ENCODE data around the gene TPSG1. TPM values are rescaled to one million over a fixed set of nuclear protein-coding genes. Genes with fewer than 3 reads are reported as not detected.

TPSG1 gene
- total and polyA plus RNA-seq, 2 experiments from 2014 or later, result 0.81 TPM; not detected in 1

DNA sequence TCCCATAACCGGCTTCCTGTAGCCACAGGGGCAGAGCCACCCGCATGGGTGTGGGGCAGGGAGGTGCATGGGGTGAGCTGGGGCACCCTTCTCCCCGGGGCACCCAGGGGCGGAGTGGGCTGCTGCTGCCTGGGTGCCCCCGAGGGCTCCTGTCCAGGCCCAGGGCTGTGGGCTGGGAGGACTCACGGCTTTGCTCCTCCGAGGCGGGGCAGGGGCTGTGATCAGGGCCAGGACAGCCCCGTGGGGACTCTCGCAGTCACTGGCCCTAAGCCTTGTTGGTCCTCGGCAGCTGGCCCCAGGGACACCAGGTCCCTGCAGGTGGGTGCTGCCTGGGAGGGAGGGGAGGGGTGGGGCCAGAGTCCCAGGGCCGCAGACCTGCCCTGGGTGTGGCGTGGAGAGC, 52.4 kb downstream of the TPSG1 start:
- Histone ChIP-seq H3K4me2 (no peak overlapping the region), H3K27ac (ENCODE audit: low read depth) (no peak overlapping the region), H3K4me3 (no peak overlapping the region), H3K79me2 (replicated peaks; ENCODE audit: insufficient read depth) (peaks cover 4% of the 10 kb centered on the region), H4K20me1 (replicated peaks; ENCODE audit: insufficient read depth) (0 out of 2 replicates have a peak, but pooled peaks cover 6% of the 10 kb centered on the region), H3K36me3 (ENCODE audit: insufficient read depth) (no peaks in the 10 kb centered on the region), H3F3A (replicated peaks; ENCODE audit: low read depth) (no peaks in the 10 kb centered on the region), H2AFZ (no peak overlapping the region), H3K9me2 (ENCODE audit: insufficient read depth) (no peaks in the 10 kb centered on the region), H3K4me1 (ENCODE audit: insufficient read depth) (no peaks in the 10 kb centered on the region), H3K27me3 (ENCODE audit: insufficient read depth) (no peaks in the 10 kb centered on the region)
- ATAC-seq (no peak), DNase-seq (ENCODE audit: low spot score) (no peak)
- H3K27ac Mint-ChIP-seq, result no peak overlapping the region; the same call in 1 of the 2 replicates
- no peaks in the 10 kb centered on the region for H3K36me3 Mint-ChIP-seq (ENCODE audit: low read depth)
- no peaks in the 10 kb centered on the region for H3K4me1 Mint-ChIP-seq
- TF ChIP-seq ZNF114 (CRISPR knock-in tag; IDR thresholded peaks at IDR 0.05), result no peak
- TF ChIP-seq NANOG (IDR thresholded peaks at IDR 0.05; ENCODE audit: borderline replicate concordance), result no peak
- TF ChIP-seq EZH2 (IDR thresholded peaks at IDR 0.05; ENCODE audit: low read depth, unreplicated experiment), result no peak
- TF ChIP-seq, protein P1, sequence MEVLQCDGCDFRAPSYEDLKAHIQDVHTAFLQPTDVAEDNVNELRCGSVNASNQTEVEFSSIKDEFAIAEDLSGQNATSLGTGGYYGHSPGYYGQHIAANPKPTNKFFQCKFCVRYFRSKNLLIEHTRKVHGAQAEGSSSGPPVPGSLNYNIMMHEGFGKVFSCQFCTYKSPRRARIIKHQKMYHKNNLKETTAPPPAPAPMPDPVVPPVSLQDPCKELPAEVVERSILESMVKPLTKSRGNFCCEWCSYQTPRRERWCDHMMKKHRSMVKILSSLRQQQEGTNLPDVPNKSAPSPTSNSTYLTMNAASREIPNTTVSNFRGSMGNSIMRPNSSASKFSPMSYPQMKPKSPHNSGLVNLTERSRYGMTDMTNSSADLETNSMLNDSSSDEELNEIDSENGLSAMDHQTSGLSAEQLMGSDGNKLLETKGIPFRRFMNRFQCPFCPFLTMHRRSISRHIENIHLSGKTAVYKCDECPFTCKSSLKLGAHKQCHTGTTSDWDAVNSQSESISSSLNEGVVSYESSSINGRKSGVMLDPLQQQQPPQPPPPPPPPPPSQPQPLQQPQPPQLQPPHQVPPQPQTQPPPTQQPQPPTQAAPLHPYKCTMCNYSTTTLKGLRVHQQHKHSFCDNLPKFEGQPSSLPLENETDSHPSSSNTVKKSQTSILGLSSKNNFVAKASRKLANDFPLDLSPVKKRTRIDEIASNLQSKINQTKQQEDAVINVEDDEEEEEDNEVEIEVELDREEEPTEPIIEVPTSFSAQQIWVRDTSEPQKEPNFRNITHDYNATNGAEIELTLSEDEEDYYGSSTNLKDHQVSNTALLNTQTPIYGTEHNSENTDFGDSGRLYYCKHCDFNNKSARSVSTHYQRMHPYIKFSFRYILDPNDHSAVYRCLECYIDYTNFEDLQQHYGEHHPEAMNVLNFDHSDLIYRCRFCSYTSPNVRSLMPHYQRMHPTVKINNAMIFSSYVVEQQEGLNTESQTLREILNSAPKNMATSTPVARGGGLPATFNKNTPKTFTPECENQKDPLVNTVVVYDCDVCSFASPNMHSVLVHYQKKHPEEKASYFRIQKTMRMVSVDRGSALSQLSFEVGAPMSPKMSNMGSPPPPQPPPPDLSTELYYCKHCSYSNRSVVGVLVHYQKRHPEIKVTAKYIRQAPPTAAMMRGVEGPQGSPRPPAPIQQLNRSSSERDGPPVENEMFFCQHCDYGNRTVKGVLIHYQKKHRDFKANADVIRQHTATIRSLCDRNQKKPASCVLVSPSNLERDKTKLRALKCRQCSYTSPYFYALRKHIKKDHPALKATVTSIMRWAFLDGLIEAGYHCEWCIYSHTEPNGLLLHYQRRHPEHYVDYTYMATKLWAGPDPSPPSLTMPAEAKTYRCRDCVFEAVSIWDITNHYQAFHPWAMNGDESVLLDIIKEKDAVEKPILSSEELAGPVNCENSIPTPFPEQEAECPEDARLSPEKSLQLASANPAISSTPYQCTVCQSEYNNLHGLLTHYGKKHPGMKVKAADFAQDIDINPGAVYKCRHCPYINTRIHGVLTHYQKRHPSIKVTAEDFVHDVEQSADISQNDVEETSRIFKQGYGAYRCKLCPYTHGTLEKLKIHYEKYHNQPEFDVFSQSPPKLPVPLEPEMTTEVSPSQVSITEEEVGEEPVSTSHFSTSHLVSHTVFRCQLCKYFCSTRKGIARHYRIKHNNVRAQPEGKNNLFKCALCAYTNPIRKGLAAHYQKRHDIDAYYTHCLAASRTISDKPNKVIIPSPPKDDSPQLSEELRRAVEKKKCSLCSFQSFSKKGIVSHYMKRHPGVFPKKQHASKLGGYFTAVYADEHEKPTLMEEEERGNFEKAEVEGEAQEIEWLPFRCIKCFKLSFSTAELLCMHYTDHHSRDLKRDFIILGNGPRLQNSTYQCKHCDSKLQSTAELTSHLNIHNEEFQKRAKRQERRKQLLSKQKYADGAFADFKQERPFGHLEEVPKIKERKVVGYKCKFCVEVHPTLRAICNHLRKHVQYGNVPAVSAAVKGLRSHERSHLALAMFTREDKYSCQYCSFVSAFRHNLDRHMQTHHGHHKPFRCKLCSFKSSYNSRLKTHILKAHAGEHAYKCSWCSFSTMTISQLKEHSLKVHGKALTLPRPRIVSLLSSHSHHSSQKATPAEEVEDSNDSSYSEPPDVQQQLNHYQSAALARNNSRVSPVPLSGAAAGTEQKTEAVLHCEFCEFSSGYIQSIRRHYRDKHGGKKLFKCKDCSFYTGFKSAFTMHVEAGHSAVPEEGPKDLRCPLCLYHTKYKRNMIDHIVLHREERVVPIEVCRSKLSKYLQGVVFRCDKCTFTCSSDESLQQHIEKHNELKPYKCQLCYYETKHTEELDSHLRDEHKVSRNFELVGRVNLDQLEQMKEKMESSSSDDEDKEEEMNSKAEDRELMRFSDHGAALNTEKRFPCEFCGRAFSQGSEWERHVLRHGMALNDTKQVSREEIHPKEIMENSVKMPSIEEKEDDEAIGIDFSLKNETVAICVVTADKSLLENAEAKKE (CRISPR knock-in tag; IDR thresholded peaks at IDR 0.05), result no peak
- TF ChIP-seq, protein P2, sequence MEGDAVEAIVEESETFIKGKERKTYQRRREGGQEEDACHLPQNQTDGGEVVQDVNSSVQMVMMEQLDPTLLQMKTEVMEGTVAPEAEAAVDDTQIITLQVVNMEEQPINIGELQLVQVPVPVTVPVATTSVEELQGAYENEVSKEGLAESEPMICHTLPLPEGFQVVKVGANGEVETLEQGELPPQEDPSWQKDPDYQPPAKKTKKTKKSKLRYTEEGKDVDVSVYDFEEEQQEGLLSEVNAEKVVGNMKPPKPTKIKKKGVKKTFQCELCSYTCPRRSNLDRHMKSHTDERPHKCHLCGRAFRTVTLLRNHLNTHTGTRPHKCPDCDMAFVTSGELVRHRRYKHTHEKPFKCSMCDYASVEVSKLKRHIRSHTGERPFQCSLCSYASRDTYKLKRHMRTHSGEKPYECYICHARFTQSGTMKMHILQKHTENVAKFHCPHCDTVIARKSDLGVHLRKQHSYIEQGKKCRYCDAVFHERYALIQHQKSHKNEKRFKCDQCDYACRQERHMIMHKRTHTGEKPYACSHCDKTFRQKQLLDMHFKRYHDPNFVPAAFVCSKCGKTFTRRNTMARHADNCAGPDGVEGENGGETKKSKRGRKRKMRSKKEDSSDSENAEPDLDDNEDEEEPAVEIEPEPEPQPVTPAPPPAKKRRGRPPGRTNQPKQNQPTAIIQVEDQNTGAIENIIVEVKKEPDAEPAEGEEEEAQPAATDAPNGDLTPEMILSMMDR (conservative IDR thresholded peaks at IDR 0.05; ENCODE audit: low read depth in 2 of 2), result no peak
- TF ChIP-seq CREB1 (CRISPR knock-in tag; IDR thresholded peaks at IDR 0.05; ENCODE audit: low read depth), result no peak
- TF ChIP-seq EZH2phosphoT487 (IDR thresholded peaks at IDR 0.05; ENCODE audit: unreplicated experiment), result no peak
- TF ChIP-seq, protein P3, sequence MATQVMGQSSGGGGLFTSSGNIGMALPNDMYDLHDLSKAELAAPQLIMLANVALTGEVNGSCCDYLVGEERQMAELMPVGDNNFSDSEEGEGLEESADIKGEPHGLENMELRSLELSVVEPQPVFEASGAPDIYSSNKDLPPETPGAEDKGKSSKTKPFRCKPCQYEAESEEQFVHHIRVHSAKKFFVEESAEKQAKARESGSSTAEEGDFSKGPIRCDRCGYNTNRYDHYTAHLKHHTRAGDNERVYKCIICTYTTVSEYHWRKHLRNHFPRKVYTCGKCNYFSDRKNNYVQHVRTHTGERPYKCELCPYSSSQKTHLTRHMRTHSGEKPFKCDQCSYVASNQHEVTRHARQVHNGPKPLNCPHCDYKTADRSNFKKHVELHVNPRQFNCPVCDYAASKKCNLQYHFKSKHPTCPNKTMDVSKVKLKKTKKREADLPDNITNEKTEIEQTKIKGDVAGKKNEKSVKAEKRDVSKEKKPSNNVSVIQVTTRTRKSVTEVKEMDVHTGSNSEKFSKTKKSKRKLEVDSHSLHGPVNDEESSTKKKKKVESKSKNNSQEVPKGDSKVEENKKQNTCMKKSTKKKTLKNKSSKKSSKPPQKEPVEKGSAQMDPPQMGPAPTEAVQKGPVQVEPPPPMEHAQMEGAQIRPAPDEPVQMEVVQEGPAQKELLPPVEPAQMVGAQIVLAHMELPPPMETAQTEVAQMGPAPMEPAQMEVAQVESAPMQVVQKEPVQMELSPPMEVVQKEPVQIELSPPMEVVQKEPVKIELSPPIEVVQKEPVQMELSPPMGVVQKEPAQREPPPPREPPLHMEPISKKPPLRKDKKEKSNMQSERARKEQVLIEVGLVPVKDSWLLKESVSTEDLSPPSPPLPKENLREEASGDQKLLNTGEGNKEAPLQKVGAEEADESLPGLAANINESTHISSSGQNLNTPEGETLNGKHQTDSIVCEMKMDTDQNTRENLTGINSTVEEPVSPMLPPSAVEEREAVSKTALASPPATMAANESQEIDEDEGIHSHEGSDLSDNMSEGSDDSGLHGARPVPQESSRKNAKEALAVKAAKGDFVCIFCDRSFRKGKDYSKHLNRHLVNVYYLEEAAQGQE (IDR thresholded peaks at IDR 0.05; ENCODE audit: unreplicated experiment), result no peak
- no peak for TF ChIP-seq ZNF331 (CRISPR knock-in tag; IDR thresholded peaks at IDR 0.05; ENCODE audit: low read depth)
- no peak for TF ChIP-seq JUNB (IDR thresholded peaks at IDR 0.05; ENCODE audit: unreplicated experiment)
- no peak for TF ChIP-seq STAT1 (IDR thresholded peaks at IDR 0.05; ENCODE audit: unreplicated experiment)
- no peak for TF ChIP-seq POLR2AphosphoS5 (IDR thresholded peaks at IDR 0.05; ENCODE audit: low read depth)
- TF ChIP-seq, protein P4, sequence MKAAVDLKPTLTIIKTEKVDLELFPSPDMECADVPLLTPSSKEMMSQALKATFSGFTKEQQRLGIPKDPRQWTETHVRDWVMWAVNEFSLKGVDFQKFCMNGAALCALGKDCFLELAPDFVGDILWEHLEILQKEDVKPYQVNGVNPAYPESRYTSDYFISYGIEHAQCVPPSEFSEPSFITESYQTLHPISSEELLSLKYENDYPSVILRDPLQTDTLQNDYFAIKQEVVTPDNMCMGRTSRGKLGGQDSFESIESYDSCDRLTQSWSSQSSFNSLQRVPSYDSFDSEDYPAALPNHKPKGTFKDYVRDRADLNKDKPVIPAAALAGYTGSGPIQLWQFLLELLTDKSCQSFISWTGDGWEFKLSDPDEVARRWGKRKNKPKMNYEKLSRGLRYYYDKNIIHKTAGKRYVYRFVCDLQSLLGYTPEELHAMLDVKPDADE (IDR thresholded peaks at IDR 0.05), result no peak
- no peak overlapping the region for H3K4me3 Mint-ChIP-seq
- no peaks in the 10 kb centered on the region for H3K9me3 Mint-ChIP-seq
- peaks cover 2% of the 10 kb centered on the region for H3K27me3 Mint-ChIP-seq (ENCODE audit: insufficient read depth, low read depth, poor library complexity)

Measured in GM23338 (cell line).